HG03354 (cell line): ENCODE measurements around the gene TANC1.

Experiments used
- ATAC-seq: cut with Tn5 transposase; IDR thresholded peaks from one replicate; pipeline ENCODE4 v1.9.1; 2021; ENCODE audit warnings: mild to moderate bottlenecking; ENCODE audit not compliant: unreplicated experiment, poor library complexity, severe bottlenecking

The TANC1 gene

DNA sequence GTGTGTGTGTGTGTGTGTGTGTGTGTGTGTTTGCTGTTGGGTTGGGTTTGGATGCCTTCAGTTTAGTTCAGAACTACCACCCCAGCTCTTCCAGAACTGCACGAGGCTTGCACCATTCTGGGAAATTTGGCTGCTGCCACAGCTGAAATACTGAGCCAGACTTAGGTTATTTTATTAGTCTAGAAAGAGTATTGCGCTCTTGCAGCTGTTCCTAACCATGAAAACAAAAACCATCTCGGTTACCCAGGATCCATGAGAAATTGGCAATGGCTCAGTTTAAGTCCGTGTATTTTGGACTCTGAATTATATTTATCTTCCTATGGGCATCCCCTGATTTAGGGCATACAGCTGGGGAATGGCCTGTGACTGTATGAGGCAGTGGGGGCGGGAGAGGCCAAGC is 83.2 kb downstream of the TANC1 start:
- no peak for ATAC-seq

DNA sequence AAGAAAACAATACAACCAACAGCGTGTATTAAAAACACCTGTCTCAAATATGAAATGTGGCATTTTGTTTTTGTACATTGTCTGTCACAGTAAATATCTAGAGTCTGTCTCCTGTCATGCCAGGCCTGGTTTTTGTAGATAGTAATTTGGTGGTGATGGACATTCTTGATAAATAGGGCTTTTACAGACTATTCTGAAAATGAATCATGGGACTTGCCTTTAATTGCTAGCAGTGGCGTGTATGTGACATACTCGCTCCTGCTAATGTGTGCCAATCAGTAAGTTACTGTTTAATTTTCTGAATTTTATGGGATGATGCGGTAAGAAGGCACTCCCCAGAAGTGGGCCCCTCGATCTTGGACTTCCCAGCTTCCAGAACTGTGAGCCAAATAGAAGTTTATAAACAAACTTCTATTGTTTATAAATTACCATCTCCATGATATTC is 83.7 kb downstream of the TANC1 start:
- ATAC-seq = no peak

DNA sequence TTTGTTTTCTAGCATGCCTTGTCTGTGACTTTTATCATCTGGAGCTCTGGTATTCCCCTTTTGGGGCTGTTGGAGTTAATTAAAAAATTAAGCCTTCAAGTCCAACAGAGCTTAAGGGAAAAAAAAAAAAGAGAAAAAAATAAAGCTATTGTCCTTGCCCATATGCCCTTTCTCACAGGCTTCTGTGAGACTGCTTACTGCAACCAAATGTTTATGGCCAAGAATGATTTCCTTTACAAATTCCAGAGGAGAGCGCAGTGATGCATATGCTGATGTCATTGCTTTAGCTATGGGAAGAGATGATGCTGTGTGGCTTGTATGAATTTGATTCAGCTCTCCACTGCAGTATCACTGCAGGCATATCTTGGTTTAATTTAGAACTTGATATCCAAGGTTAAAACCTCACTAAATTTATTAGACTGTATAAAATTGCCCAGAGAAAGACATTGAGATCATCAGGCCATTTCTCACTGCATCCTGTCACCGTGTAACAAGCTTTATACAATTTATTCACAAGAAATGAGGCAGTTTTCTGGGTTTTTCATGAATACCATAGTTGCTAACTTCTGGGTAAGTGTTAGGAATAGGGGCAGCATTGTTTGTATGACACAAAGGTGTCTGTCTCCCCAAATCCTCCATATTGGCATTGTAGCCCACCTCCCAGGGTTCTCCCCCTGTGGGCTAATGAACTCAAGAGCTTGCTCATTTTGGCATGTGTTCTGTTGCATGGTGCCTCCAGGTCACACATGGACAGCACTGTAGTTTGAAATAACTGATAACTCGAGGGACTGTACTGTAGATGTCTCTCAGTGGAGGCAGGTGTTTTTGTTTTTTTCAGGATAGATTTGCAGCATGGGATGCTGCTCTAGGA is 85.0 kb downstream of the TANC1 start:
- ATAC-seq = no peak

DNA sequence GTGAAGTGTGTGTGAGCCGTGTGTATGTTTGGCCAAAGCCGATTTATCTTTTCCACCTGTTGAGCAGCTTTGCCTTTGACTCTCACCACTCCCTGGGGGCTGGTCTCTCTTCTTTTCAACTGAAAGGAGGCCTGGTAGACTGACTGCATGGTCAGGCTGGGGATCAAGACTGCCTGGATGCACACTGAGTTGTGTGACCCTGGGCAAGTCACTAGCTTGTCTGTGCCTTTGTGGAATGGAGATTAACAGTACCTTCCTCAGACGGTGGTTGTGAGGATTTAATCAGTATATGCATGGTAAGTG is 85.5 kb downstream of the TANC1 start:
- no peak for ATAC-seq

DNA sequence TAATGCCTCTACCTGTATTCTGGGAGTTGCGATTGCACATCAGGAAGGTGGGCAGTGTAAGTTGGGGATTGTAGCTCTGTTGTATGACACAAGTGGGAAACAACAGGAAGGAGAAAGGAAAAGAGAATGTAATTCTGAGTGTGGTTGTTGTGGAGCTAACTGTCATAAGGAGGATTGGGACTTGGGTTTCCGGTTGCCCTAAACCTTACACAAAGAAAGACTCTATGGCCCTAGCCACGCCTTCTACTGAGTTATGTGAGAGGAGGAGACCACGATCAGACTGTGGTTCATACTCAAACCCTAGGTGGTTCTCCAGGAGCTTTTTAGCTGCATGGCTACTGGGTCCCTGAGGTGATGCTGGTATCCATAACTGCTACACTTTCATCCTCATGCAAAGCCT is 86.5 kb downstream of the TANC1 start:
- ATAC-seq = no peak

DNA sequence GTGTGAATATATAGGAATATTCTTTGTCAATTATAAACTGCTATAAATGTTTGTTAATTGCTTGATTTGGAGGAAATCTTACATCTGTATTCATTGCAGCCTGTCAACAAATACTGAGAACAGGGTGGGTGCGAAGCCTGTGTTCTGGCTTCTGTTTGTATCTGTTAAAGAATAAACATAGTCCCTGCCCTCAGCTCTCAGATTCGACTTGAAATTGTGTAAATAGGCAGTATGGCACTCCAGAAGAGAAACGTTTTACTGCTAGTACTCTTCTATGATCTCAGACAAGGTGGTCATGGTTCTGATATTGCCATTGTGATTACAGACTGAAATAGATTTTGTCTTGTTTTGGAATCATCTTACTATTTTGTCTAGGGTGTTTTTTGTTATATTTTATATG is 92.1 kb downstream of the TANC1 start:
- no peak for ATAC-seq

DNA sequence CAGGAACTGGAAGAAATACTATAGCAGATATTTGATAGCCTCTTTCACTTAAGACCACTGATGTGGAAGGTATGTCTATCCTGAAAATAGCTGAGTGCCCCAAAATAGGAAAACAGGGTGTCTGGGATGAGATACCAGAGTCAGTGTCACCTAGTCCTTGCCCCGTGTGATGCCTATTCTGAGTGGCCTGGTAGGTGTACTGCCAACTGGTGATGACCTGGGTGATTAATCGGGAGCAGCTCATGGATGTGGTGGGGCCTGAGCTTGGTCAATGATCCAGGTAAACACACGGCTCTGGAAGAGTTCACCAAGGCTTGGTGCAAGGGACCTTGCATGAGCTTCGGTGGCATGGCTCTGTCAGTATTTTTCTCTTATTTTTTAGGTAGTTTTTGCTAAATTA is 95.2 kb downstream of the TANC1 start:
- no peak for ATAC-seq

DNA sequence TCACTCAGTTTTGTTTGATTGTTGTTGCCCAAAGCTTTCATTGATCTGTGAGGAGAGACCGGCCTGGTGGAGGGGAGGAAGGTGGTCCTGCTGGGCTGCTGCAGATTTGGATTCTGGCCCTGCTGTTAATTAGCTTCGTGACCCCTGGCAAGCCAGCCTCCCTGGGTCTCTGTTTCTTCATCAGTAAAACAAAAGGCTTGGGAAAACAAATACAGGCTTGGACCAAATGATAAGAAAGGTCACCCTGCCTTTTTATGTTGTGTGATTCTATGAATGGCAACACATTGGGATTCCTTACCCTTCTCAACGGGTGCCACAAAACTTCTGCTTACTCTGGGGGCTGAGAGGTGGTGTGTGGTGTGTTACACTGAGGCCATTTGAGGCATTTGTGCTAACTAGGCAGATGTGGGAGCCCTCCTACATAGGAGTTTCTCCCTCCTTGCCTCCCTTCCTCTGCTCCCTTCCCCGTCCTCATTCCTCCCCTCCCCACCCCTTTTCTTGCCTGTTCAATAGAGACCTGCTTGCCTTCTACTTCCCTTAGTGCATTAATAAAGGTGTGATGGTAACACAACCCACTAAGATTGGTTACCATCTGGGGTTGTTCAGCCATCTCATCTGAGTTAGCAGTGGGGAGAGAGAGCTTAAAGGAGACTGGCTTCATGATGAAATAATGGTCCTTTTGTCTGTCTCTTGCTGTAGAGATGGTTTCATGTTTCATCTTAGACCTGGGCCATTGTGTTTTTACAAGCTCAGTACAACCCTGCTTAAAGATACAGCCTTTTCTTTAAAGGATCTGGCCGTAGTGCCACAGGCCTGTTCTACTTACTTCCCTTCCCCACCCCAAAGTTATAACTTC is 96.2 kb downstream of the TANC1 start:
- no peak for ATAC-seq

DNA sequence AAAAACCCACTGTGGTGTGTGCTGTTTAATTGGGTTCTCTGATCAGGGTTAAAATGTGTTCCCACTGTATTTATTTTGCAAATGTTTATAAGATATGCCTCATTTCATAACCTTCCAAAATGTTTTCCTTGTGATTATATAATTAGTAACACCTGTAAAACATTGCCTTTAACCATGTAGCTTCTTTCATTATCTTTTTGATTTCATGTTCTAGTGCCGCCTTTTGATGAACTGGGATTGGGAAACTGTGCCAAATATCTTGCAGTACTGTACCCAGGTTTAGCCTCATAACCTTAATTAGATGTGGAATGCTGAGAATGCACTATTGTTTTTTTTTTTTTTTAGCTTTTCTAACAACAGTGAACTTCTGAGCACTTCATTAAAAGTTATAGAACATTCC is 96.9 kb downstream of the TANC1 start:
- ATAC-seq = no peak

DNA sequence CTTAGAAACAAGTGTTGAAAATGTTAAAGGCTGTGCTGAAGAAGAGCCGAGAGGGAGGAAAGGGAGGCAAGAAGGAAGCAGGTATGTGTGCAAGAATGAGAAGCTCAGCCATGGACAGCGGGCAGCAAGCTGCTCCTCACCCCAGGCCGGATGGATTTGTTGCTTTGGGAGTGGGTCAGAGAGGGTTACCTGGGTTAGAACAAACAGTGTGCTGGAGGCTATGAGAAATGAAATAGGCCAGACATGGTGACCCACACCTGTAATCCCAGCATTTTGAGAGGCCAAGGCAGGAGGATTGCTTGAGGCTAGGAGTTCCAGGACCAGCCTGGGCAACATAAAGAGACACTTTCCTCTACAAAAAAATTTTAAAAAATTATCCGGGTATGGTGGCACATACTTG is 97.5 kb downstream of the TANC1 start:
- no peak for ATAC-seq

DNA sequence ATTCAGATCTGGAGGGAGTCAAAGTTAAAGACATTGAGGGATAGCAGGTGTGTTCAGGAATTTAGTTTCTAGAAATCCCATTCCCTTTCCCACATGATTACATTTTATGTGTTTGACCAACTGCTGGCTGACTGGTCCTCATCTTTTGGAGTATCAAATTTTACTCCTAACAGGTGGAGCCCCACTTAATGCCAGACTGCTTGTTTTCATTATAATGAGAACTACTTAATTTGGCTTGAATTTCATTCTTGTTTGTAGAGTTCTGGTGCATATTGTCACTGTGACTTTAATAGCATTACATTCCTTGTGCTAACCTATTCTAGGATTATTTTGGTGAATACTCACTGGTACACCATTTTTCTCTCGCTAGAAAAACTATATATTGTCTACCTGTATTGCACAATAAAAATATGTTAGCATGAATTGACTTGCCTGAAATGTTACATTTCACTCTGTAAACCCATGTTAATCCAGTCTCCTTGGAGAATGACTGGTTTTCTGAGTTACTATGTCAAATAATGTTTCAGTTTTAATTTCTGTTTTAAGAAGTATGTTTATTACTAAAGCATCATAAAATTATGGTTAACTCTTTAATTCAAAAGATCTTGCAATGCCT is 98.2 kb downstream of the TANC1 start:
- ATAC-seq = no peak

DNA sequence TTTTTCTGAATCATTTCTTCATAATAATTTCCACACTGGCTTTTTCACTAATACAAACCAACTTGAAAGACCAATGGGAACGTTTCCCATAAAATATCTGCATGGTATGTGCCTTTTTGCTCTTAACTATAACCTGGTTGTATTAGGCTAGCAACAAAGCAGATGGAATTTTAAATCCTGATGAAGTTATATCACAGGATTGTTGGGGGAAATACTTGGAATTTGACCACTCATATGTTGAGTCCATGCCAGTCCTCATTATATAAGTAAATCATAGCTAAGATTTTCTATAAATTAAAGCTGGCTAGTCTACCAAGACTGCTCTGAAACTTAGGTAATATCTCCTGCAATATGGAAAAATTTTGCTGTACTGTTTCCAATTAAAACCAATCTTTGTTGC is 99.5 kb downstream of the TANC1 start:
- ATAC-seq = no peak

DNA sequence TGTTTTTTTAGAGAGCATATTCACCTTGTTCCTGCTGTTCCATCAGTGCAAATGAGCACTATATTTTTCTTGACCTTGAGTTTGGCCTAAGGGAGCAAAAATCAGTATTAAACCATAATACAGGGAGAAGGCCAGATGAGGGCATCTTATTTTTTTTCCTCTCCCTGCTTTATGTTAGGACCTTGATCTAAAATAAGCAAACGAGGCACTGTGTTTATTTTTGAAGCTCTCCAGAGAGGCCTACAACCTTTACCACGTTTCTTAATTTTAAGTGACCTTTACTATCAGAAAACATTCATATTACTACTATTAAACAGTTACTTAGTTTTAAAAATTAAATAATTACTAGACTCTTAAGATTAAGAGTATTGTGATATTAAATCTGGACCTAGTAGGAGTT is 100.8 kb downstream of the TANC1 start:
- ATAC-seq = no peak

DNA sequence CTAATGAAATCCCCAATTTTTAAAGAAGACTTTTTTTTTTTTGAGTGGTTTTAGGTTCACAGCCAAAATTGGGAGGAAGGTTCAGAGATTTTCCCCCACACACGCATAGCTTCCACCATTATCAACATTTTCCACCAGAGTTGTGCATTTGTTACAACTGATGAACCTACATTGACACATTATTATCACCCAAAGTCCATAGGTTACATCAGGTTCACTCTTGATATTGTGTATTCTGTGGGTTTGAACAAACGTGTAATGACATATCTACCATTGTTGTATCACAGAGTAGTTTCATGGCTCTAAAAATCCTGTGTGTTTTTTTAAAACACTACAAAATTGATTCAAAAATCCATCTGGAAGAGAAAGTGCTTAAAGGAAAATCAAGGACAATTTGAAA is 101.8 kb downstream of the TANC1 start:
- no peak for ATAC-seq

DNA sequence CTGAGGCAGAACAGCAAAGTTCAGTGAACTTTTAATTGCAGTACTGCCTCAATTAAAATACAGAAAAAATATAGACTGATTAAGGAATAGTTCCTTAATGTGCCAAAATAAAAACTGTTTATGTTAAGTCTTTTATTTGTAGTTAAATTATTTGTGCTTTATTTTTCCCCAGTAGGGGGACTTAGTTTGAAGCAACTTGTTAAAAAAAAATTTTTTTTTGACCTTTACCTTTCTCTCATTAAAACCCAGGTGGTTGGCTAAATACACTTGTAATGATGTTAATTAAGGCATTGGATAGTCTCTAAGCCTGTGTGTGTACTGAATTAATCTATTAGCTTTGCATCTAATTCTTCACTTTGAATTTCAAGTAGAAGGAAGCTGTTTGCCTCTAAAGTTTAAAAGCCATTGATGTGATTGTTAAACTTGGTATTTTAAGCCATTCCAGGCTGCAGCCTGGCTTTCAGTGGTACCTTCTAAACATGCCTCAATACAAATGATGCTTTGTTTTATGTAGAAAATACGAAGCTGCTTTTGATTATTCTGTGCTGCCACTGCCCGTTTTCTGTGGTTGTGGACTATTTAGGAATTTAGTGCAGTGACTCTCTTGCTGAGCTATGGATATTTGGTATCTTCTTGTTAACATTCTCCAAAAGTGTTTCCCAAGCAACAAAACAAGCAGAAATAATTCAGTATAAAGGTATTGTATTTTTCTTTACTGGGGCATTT is 102.9 kb downstream of the TANC1 start:
- no peak for ATAC-seq

DNA sequence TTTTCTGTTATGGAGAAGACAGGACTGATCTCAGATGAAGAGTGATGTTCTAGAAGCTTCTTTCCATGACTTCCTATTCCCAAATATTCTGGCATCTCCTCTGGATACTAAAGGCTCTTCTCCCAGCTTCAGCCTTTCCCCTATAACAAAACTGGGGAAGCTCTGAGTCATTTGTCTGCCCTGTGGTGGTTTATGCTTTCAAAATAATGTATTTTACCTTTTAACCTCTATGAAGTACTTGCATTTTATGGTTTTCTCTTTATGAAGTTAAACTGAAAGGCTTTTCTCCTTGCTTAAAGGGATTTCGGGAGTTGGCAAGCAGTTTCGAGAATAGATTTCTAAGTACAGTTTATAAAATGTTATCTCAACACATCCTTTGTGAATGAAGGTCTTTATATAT is 104.4 kb downstream of the TANC1 start:
- no peak for ATAC-seq

DNA sequence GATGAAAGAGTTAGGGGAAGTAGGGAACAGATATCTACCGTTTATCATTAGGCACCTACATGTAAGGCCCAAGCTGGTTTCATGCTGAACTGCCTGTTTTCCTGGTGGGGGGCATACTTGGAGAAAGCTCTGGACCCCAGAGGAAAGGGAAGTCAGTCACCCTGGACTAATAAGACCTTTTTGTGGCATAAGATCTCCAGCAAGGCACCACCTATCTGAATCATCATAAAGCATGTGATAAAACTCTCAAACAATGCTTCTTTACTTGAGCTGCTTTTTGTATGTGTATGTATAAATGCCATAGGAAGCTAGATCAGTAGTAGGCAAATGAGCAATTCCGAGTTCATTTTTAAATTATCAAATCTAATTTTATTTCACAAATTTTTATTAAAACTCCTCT is 104.8 kb downstream of the TANC1 start:
- no peak for ATAC-seq

DNA sequence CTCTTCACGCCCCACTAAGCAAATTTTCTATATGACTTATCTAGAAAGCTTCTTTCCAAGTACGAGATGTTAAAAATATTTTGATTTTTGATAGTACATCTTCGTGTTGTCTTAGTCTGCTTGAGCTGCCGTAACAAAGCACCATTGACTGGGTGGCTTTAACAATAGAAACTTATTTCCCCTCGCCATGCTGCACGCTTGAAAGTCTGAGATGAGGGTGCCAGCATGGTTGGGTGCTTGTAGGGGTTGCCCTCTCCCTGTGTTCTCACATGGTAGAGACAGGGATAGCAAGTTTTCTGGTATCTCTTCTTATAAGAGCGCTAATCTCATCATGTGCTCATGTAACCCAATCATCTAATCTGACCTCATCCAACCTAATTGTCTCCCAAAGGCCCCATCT is 106.2 kb downstream of the TANC1 start:
- ATAC-seq = no peak

DNA sequence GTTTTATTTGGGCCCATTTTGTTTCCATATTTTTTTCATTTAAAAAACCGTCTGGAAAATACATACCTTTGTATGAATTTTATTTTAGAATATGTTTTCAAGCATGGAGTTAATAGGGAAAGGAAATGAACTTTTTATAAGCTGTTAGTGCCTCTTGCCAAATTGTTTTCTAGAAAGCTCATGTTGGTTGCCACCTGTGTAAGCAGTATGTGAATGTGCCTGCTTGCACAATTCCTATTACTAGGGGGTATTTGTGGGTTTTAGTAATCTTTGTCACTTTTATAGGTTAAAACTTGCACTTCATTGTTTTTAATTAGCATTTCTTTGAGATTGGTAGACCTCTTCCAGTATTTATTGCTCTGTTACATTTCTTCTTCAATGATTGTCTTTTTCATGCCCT is 107.3 kb downstream of the TANC1 start:
- no peak for ATAC-seq

DNA sequence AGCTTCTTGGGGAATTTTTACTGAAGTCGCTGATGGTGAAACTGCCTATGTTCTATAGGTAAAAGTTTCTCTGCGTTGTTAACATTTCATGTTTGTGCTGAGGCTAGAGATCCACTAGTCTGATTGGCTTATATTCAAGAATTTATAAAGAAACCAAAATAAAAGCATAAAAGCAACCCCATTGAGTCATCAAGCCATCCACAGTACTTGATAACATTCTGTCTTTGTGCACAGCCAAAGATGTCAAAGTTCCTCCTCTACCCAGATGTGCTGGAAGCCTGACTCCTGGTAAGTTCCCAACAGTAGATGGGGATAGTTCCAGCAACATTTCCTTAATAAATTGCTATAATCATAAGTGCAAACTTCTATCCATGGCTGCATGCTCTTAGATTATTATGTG is 107.8 kb downstream of the TANC1 start:
- ATAC-seq = no peak
